T-helper 1 cell treated with Interleukin-12 subunit alpha and Interleukin-12 subunit beta and Interleukin-4 antibody, amounts not matched to agents 30 μg/mL and 1 μg/mL, for 36 hours (primary cell): ENCODE results near the gene PSAT1.

Source experiments
- H3K27ac Mint-ChIP-seq: one replicate; pipeline ENCODE4 v1.8.0; 2021; ENCODE audit warnings: mild to moderate bottlenecking, mixed read lengths
- H3K27me3 Mint-ChIP-seq: one replicate; pipeline ENCODE4 v1.8.0; 2021; ENCODE audit warnings: low read depth, mixed read lengths
- H3K36me3 Mint-ChIP-seq: one replicate; pipeline ENCODE4 v1.8.0; 2021; ENCODE audit warnings: low read depth, mixed read lengths
- H3K4me1 Mint-ChIP-seq: one replicate; pipeline ENCODE4 v1.8.0; 2021; ENCODE audit warnings: low read depth, mixed read lengths
- H3K4me3 Mint-ChIP-seq: one replicate; pipeline ENCODE4 v1.8.0; 2021; ENCODE audit warnings: mild to moderate bottlenecking, moderate library complexity, mixed read lengths
- H3K9me3 Mint-ChIP-seq: one replicate; pipeline ENCODE4 v1.8.0; 2021; ENCODE audit warnings: mixed read lengths

The PSAT1 gene

DNA sequence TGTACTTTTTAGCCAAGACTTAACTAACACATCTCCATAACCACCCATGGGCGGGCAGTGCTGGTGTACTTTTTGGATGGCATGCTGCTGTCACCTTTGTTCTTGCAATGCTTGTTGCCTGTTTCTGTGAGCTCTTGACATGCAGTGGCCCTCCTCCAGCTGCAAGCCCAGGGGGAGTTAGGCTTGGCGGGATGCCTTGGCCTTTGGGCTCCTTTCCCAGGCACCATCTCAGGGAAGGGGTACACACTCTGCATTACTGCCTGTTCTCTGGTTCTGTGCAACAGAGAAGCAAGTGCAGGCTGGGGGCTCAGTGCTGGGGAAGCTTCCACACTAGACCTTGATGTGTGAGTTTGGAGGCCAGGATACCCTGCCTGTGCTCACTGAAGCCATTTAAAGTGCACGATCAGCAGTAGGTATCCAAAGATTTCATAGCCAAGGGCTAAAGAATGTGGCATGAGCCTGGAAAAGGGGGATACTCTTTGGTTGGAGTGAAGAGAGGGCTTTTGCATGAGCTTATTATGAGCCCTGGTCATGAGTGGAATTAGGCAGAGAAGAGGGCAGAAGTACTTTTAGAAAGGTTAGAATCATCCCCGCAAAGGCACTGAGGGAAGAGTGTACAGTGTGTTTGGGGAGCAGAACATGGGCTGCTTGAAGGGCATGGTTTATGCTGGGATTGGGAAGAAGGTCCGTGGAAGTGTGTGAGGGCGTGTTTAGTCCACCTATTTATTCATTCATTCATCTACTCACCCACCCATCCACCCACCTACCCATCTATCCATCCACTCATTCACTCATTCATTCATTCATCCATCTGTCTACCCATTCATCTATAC lies 22.5 kb downstream of the PSAT1 start:
- Mint-ChIP-seq H3K36me3 (peaks cover 66% of the 10 kb centered on the region), H3K27ac (peak overlapping the region; percentile 27), H3K4me1 (peaks cover 2% of the 10 kb centered on the region), H3K4me3 (no peak overlapping the region), H3K9me3 (peaks cover 3% of the 10 kb centered on the region), H3K27me3 (no peaks in the 10 kb centered on the region)

DNA sequence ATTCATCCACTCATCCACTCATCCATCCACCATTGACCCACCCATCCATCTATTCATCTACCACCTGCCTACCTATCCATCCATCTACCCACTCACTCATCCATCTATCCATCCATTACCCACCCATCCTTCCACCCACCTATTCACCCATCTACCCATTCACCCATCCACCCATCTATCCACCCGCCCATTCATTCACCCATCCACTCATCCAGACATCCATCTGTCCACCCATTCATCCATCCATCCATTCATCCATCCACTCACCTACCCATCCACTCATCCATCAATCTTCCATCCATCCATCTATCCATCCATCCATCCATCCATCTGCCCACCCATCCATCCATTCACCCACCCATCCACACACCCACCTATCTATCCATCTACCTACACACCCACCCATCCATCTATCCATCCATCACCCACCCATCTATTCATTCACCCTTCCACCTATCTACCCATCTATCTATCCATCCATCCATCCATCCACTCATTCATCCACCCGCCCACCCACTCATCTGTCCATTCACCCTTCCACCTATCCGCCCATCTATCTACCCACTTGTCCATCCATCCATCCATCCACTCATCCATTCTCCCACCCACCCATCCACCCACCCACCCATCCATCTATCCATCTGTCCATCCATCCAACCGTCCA lies 23.2 kb downstream of the PSAT1 start:
- peaks cover 63% of the 10 kb centered on the region for H3K36me3 Mint-ChIP-seq

DNA sequence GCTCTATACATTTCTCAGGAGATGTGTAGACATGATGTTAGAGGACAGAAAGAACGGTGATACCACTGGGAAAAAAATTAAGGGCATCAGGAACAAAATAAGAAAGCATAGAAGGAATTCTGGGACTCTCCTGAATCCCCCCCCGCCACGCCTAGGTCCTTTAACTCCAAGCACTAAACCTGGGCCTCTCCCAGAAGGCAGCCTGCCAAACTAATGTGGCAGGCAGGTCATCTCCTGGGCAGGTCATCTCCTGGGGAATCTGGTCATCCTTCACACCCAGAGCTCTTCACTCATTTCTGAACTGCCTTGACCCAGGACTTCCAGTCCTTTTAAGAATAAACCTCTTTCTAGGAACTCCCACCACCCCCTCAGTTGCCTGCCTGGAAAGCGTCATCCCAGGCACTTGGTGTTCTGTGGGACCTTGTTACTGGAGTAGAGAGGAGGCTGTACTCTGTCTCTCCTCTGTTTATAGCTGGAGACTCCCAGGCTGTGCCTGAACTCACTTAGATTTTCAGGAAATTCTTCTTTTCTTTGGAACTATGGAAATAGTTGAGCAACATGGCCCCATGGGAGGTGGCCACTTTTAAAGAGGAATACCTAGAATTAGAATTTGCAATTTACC lies 24.1 kb downstream of the PSAT1 start:
- H3K4me1 Mint-ChIP-seq = peaks cover 9% of the 10 kb centered on the region
- no peak overlapping the region for H3K27ac Mint-ChIP-seq
- no peak overlapping the region for H3K4me3 Mint-ChIP-seq
- peaks cover 70% of the 10 kb centered on the region for H3K36me3 Mint-ChIP-seq
- peaks cover 3% of the 10 kb centered on the region for H3K9me3 Mint-ChIP-seq
- H3K27me3 Mint-ChIP-seq = no peaks in the 10 kb centered on the region

More for the DNA sequence above, 23.2 kb downstream of the PSAT1 start:
- no peak overlapping the region for H3K4me3 Mint-ChIP-seq
- H3K4me1 Mint-ChIP-seq = peaks cover 3% of the 10 kb centered on the region
- peaks cover 3% of the 10 kb centered on the region for H3K9me3 Mint-ChIP-seq
- peak overlapping the region; percentile 27 for H3K27ac Mint-ChIP-seq
- no peaks in the 10 kb centered on the region for H3K27me3 Mint-ChIP-seq

DNA sequence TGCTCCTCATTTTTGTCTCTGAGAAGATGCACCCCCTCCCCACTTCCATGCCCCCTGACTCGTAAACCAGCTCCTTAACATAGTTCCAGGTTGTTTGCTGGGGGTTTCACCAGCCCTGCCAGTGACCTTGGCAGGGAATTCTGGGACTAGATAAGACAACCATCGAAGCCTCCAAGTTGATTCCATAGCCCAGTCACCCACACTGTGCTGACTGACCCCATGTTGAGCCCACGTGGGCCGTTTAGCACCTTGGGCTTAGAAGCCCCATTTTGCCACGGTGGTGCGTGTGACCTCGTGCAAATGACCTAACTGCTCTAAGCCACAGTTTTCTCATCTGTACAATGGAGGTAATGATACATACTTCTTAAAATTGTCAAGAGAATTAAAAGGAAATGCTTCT lies 24.6 kb downstream of the PSAT1 start:
- no peaks in the 10 kb centered on the region for H3K27me3 Mint-ChIP-seq
- H3K27ac Mint-ChIP-seq = no peak overlapping the region
- no peak overlapping the region for H3K4me3 Mint-ChIP-seq
- peaks cover 3% of the 10 kb centered on the region for H3K9me3 Mint-ChIP-seq
- H3K4me1 Mint-ChIP-seq = peaks cover 9% of the 10 kb centered on the region
- peaks cover 68% of the 10 kb centered on the region for H3K36me3 Mint-ChIP-seq

DNA sequence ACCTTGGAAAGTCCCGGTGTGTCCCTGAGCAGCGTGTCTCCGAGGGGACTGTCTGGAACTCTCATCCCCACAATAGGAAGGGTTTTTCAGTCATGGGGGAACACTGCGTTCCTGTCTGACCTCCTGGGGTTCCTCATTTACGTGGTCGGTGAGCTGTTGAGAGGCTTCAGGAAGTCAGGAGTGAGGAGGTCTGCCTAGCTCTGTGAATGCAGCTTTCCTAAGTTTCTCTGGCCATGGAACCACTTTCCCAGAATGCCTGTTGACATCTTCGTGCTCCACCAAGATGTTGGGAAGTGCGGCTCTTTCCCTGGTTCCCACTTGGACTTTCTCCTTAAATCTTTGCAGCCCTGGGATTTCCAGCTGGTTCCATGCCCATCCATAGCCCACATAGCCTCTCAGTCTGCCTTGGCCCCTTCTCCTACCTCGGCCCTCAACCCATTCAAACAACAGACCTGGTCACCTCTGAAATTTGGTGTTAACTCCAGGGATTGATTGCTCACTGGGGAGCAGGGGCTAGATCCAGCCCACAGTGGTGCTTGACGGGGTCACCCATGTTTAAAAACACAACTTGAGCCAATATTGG lies 27.2 kb downstream of the PSAT1 start:
- no peak overlapping the region for H3K27ac Mint-ChIP-seq

GRCh38 chr9:78324682-78325081 lies 27.8 kb downstream of the PSAT1 start:
- H3K36me3 Mint-ChIP-seq = peaks cover 55% of the 10 kb centered on the region
- no peak overlapping the region for H3K4me3 Mint-ChIP-seq
- peaks cover 3% of the 10 kb centered on the region for H3K9me3 Mint-ChIP-seq
- peaks cover 11% of the 10 kb centered on the region for H3K4me1 Mint-ChIP-seq
- H3K27ac Mint-ChIP-seq = no peak overlapping the region
- H3K27me3 Mint-ChIP-seq = no peaks in the 10 kb centered on the region

More for the DNA sequence above, 27.2 kb downstream of the PSAT1 start:
- Mint-ChIP-seq H3K27me3 (no peaks in the 10 kb centered on the region), H3K9me3 (peaks cover 3% of the 10 kb centered on the region), H3K4me1 (peaks cover 9% of the 10 kb centered on the region), H3K4me3 (no peak overlapping the region), H3K36me3 (peaks cover 57% of the 10 kb centered on the region)

DNA sequence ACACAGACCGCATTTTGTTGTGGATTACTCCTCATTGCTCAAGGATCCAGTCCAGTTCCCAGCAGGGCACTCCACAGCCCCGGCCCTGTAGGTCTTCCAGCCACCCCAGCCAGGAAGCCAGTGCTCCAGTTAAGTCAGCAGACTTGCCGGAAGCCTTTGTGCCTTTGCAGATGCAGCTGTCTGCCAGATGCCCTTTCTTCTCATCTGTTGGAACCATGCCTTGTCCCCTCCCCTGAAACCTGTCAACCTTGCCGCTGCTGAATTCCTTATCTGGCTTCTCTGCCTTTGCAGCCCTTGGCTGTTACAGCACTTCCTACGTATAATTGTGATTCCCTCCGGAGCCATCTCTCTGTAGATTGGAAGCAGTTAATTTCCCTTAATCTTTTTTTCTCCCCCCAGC lies 28.4 kb downstream of the PSAT1 start:
- Mint-ChIP-seq H3K27ac (peak overlapping the region; percentile 69), H3K9me3 (no peaks in the 10 kb centered on the region), H3K27me3 (no peaks in the 10 kb centered on the region), H3K4me1 (peaks cover 11% of the 10 kb centered on the region), H3K4me3 (no peak overlapping the region), H3K36me3 (peaks cover 52% of the 10 kb centered on the region)

GRCh38 chr9:78325846-78326360 lies 29.0 kb downstream of the PSAT1 start:
- Mint-ChIP-seq H3K27me3 (no peaks in the 10 kb centered on the region), H3K4me1 (peaks cover 11% of the 10 kb centered on the region), H3K4me3 (no peak overlapping the region), H3K27ac (peak overlapping the region; percentile 69), H3K36me3 (peaks cover 52% of the 10 kb centered on the region), H3K9me3 (no peaks in the 10 kb centered on the region)

- Mint-ChIP-seq H3K27me3 (no peaks in the 10 kb centered on the region), H3K4me1 (peaks cover 11% of the 10 kb centered on the region), H3K9me3 (no peaks in the 10 kb centered on the region), H3K4me3 (no peak overlapping the region), H3K36me3 (peaks cover 52% of the 10 kb centered on the region), H3K27ac (no peak overlapping the region)
Measured at GRCh38 chr9:78326564-78326963, 29.6 kb downstream of the PSAT1 start.

- H3K9me3 Mint-ChIP-seq = peaks cover 24% of the 10 kb centered on the region
Measured at GRCh38 chr9:78332381-78332780, 35.5 kb downstream of the PSAT1 start.

DNA sequence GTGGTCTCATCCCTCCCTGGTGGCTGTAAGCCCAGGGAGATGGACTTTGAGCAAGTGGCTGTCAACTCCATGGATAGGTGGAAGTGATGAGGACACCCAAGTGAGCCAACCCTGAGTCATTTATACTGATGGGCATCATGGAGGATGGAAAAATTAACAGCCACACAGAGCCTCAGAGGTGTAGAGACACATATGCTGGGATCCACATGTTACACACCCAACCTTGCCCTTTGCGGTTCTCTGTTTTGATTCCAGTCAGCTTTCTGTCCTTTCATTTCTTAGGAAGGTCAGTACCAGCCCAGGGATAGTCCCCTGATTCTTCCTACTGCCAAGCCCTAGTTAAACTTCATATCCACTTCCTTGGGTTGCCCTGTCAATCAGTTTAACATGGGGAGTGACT lies 51.9 kb downstream of the PSAT1 start:
- H3K36me3 Mint-ChIP-seq = no peaks in the 10 kb centered on the region
- H3K9me3 Mint-ChIP-seq = peaks cover 12% of the 10 kb centered on the region
- H3K27ac Mint-ChIP-seq = peak overlapping the region; percentile 2
- H3K4me1 Mint-ChIP-seq = peaks cover 12% of the 10 kb centered on the region
- H3K27me3 Mint-ChIP-seq = no peaks in the 10 kb centered on the region
- no peak overlapping the region for H3K4me3 Mint-ChIP-seq

More at GRCh38 chr9:78332381-78332780, 35.5 kb downstream of the PSAT1 start:
- H3K36me3 Mint-ChIP-seq = peaks cover 45% of the 10 kb centered on the region
- no peak overlapping the region for H3K27ac Mint-ChIP-seq
- H3K27me3 Mint-ChIP-seq = no peaks in the 10 kb centered on the region
- no peak overlapping the region for H3K4me3 Mint-ChIP-seq
- H3K4me1 Mint-ChIP-seq = peaks cover 4% of the 10 kb centered on the region

DNA sequence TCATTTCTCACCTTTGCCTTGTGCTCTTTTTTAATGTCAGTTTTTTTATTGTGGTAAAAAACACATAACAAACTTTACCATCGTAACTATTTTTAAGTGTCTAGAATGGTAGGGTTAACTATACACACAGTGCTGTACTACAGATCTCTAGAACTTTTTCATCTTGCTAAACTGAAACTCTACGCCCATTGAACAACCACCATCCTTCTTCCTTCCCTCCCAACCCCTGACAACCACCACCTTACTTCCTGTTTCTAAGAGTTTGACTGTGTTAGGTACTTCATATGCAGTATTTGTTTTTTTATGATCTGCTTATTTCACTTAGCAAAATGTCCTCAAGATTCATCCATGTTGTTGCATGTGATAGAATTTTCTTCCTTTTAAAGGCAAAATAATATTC lies 54.9 kb downstream of the PSAT1 start:
- peak overlapping the region; percentile 75 for H3K27ac Mint-ChIP-seq
- peaks cover 12% of the 10 kb centered on the region for H3K4me1 Mint-ChIP-seq
- no peaks in the 10 kb centered on the region for H3K36me3 Mint-ChIP-seq
- peak overlapping the region; percentile 49 for H3K4me3 Mint-ChIP-seq
- H3K9me3 Mint-ChIP-seq = peaks cover 6% of the 10 kb centered on the region
- no peaks in the 10 kb centered on the region for H3K27me3 Mint-ChIP-seq

DNA sequence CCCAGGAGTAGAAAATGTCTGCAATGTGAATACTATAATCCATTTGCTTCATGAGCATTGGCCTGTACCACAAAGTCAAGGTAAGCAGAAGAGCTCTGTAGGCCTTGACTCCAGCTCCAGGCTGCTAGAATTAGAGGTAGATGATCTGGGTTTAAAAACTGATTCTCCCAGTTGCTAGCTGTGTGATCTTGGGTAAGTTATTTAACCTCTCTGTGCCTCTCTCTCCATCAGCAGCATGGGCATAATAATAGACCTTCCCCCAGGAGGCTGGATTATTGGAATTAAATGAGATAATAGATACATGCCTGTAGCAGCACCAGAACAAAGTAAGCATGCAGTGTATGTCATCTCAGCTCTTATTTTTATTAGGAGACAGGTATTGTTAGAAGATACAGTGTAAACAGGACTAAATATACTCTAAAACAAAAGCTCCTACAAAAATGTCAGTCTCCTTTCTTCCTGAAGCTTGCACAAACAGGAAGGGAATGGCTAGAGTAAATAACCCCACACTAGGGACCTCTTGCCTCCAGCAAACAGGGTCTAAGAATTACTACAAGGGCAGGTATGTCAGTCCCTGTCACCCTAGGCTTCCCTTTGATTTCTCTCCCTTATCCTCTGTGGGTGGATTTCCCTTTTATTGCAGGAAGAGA lies 57.5 kb downstream of the PSAT1 start:
- H3K9me3 Mint-ChIP-seq = peaks cover 6% of the 10 kb centered on the region
- H3K4me3 Mint-ChIP-seq = no peak overlapping the region

DNA sequence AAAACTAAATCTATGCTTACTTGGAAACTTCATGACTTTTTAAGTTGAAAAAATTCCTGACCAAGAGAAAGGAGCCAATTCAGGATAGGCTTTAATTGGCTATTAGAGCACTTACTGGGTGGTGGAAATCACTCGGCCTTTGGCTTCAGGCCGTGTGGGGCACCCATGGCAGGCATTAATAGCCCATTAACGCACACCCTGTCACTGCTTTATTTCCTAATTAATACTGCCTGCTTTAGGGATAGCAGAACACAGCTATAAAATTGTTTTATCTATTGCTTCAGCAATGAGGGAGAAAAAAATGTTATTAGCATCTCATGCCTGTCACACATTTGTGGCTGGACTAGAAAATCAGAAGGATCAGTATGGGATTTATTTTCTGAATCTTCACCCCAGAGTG lies 58.1 kb downstream of the PSAT1 start:
- Mint-ChIP-seq H3K36me3 (no peaks in the 10 kb centered on the region), H3K9me3 (peaks cover 6% of the 10 kb centered on the region), H3K4me1 (peaks cover 12% of the 10 kb centered on the region), H3K4me3 (no peak overlapping the region), H3K27me3 (no peaks in the 10 kb centered on the region), H3K27ac (no peak overlapping the region)

More for the DNA sequence above, 57.5 kb downstream of the PSAT1 start:
- Mint-ChIP-seq H3K36me3 (no peaks in the 10 kb centered on the region), H3K27ac (no peak overlapping the region), H3K4me1 (peaks cover 12% of the 10 kb centered on the region), H3K27me3 (no peaks in the 10 kb centered on the region)
